OCI-LY1 (cell line): ENCODE results near the gene ATP9B.

ENCODE experiments used
- CTCF ChIP-seq: fragments of 200-600 bp; sonication (generic), shearing (Covaris generic); IDR thresholded peaks from 2 replicates; pipeline ENCODE4 v1.5.1; 2017; ENCODE audit warnings: mild to moderate bottlenecking, antibody characterized with exemption, low read length, moderate library complexity, mixed read lengths
- EZH2 ChIP-seq: fragments of 200-600 bp; sonication (generic), shearing (Covaris generic); IDR thresholded peaks from 2 replicates; pipeline ENCODE4 v1.8.0; 2017; ENCODE audit warnings: borderline replicate concordance, mixed run types, mild to moderate bottlenecking, antibody characterized with exemption, low read length, moderate library complexity, mixed read lengths

GRCh38 chr18:79121746-79122474 lies 52.7 kb downstream of the ATP9B start:
- no peak for TF ChIP-seq CTCF
- TF ChIP-seq EZH2 = no peak
